Prostate gland (tissue), 2 donors: ENCODE data around the gene P2RY6. TPM values are rescaled to one million over a fixed set of nuclear protein-coding genes. Genes with fewer than 3 reads are reported as not detected.

ENCODE experiments used
- DNase-seq: peaks from one replicate; pipeline ENCODE4 v3.0.0-alpha.2; 2019; ENCODE audit warnings: low spot score
- H3K27ac ChIP-seq, 2 donors: fragments of 200-600 bp; sonication (generic); 2 replicates each; pipeline ENCODE4 v1.5.1; 2017 to 2019
- H3K27me3 ChIP-seq: fragments of 200-600 bp; sonication (generic); replicated peaks from 2 replicates; pipeline ENCODE4 v1.5.1; 2019; ENCODE audit not compliant: insufficient read depth
- H3K36me3 ChIP-seq, 2 donors: fragments of 200-600 bp; sonication (generic); 1 replicate in 1 of 2; 2 replicates in 1 of 2; pipeline versions ENCODE4 v1.5.1 to v1.8.1; 2017 to 2019
- H3K4me1 ChIP-seq: fragments of 200-600 bp; sonication (generic); replicated peaks from 2 replicates; pipeline ENCODE4 v1.5.1; 2019
- H3K4me3 ChIP-seq, 2 donors: fragments of 200-600 bp; sonication (generic); 2 replicates each; pipeline ENCODE4 v1.5.1; 2017 to 2019
- H3K9me3 ChIP-seq: fragments of 200-600 bp; sonication (generic); 2 replicates; pipeline ENCODE4 v1.5.1; 2017
- POLR2A ChIP-seq: fragments of 450-650 bp; IDR thresholded peaks from one replicate; pipeline ENCODE4 v1.6.1; 2016; ENCODE audit warnings: antibody characterized with exemption, mild to moderate bottlenecking
- POLR2AphosphoS5 ChIP-seq: sonication (generic); formaldehyde crosslinking; IDR thresholded peaks from one replicate; pipeline ENCODE4 v1.6.1; 2017; ENCODE audit warnings: antibody characterized with exemption
- WGBS: methylation state at CpG from one replicate; pipeline ENCODE4 v1.1.5; 2018; 5-methylcytosine and 5-hydroxymethylcytosine counted together
- intact Hi-C: fragments of 100-400 bp; cut with DNase I; formaldehyde crosslinking; loops from one replicate; pipeline ENCODE4 v1.14.2; 2022
- total RNA-seq, 2 donors: library from RNA; depleted of rRNA; stranded (reverse); fragments of >200 nt; gene quantifications; one replicate each; pipeline ENCODE4 v1.1.0, GENCODE V29; 2016
- TF ChIP-seq, protein P1 (sequence below), 4 experiments: fragments of 200-600 bp in 2 of 4; fragments of 450-650 bp in 2 of 4; sonication (generic) in 2 of 4; IDR thresholded peaks; 1 replicate in 3 of 4; 2 replicates in 1 of 4; pipeline ENCODE4 v1.5.1; 2016 to 2019; ENCODE audit warnings: antibody characterized with exemption in 4 of 4, mild to moderate bottlenecking in 2 of 4, moderate library complexity in 2 of 4

P2RY6 gene
- total RNA-seq, 2 donors from 2014 or later, result 0.64 to 3.5 TPM

DNA sequence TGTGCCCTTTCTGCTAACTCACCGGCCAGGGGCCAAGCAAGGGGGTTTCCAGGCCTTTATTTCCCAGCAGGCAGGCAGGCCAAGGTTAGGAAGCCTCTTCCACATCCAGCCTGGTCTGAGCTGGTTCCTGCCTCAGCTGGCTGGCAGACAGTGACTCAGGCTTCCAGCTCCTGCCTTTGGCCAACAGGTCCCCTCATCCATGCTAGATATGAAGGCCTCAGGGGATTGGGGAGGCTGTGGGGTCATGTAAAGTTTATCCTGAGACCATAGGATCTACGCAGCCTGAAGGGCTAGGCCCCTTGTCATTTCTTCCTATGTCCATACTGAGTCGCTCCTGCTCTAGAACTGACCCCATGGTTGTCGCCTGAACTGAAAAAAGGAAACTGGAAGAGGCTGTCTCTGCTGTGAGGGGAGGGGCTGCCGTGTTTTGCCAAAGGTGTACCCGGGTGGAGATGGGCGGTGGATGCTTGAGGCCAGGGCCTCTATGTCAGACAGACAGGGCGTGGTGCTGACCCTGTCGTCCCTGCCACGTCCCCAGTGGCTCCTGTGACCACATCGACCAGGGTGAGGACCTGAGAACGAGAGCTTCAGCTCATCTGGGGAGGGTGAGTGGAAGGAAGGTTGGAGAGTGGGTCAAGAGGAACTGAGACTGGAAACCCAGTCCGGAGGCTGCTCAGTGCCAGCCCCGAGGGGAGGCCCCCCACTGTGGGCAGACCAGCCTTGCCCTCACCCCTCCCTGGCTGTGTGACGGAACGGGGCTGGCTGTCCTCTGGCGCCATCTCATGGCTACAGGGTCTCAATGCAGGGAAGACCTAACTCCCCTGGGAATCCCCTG is 17.0 kb downstream of the P2RY6 start:
- intact Hi-C loops, result loop anchor here (5.0 kb wide), 1 partner anchor 102 kb away; no protein-coding TSS in a partner anchor
- WGBS, result 31% methylated on average over 17 of the region's 17 CpGs
- no peaks in the 10 kb centered on the region for H3K9me3 ChIP-seq
- H3K27ac ChIP-seq, result no peak overlapping the region
- no peaks in the 10 kb centered on the region for H3K36me3 ChIP-seq
- H3K4me1 ChIP-seq, result no peaks in the 10 kb centered on the region
- TF ChIP-seq, protein P1, sequence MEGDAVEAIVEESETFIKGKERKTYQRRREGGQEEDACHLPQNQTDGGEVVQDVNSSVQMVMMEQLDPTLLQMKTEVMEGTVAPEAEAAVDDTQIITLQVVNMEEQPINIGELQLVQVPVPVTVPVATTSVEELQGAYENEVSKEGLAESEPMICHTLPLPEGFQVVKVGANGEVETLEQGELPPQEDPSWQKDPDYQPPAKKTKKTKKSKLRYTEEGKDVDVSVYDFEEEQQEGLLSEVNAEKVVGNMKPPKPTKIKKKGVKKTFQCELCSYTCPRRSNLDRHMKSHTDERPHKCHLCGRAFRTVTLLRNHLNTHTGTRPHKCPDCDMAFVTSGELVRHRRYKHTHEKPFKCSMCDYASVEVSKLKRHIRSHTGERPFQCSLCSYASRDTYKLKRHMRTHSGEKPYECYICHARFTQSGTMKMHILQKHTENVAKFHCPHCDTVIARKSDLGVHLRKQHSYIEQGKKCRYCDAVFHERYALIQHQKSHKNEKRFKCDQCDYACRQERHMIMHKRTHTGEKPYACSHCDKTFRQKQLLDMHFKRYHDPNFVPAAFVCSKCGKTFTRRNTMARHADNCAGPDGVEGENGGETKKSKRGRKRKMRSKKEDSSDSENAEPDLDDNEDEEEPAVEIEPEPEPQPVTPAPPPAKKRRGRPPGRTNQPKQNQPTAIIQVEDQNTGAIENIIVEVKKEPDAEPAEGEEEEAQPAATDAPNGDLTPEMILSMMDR (IDR thresholded peaks at IDR 0.05), result peak; percentile 26 to 90 (median 81)
- TF ChIP-seq POLR2AphosphoS5 (no peak), POLR2A (no peak)
- DNase-seq, result peak; percentile 40
- no peaks in the 10 kb centered on the region for H3K27me3 ChIP-seq
- H3K4me3 ChIP-seq, result no peak overlapping the region

DNA sequence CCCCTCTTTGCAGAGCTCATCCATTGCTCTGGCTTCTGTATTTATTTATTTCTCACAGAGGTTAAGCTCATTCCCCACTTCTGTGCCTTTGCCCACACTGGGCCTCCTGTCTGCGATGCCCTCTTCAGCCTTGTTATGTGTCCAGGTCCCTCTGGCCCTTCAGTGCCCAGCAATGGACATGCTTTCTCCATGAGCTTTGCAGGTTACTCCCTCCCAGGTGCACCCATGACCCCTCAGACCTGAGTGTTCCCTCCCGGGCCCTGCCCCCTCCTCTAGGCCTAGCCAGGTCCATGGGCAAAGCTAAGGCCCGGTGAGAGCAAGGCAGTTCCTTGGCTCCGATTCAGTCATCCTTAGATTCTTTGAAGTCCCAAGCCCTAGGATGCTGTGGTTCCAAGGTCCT is 18.4 kb downstream of the P2RY6 start:
- no peak overlapping the region for H3K4me3 ChIP-seq
- no peak overlapping the region for H3K27ac ChIP-seq
- intact Hi-C loops, result no loop called here
- no peak for DNase-seq
- WGBS, result 98% methylated on average over 4 of the region's 4 CpGs
- H3K9me3 ChIP-seq, result no peaks in the 10 kb centered on the region
- TF ChIP-seq, protein P1 (IDR thresholded peaks at IDR 0.05), result no peak
- TF ChIP-seq POLR2A, result no peak
- no peak for TF ChIP-seq POLR2AphosphoS5
- no peaks in the 10 kb centered on the region for H3K27me3 ChIP-seq
- H3K36me3 ChIP-seq, result no peaks in the 10 kb centered on the region
- no peaks in the 10 kb centered on the region for H3K4me1 ChIP-seq

DNA sequence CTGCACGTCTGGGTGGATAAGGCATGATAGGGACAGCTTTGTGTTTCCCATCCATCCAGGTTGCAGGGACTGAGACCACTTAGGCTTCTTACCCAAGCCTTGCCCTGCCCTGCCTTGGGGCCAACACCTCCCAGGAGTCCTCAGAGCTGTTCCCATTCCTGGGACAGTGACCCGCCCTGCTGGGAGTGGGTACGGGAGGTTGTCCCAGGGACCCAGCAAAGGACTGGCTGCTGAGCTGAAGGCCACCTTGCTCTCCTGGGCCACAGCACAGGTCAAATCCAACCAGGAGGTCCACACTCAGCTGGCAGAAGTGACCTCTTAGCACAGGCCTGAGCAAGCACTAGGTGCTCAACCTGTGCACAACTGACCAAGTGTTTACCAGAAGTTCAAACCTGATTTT is 19.1 kb downstream of the P2RY6 start:
- Histone ChIP-seq H3K4me1 (no peaks in the 10 kb centered on the region), H3K9me3 (no peaks in the 10 kb centered on the region), H3K4me3 (no peak overlapping the region), H3K27me3 (no peaks in the 10 kb centered on the region), H3K27ac (no peak overlapping the region), H3K36me3 (no peaks in the 10 kb centered on the region)
- intact Hi-C loops, result no loop called here
- WGBS, result 94% methylated on average over 2 of the region's 3 CpGs
- DNase-seq, result no peak
- TF ChIP-seq POLR2A (no peak), POLR2AphosphoS5 (no peak)
- TF ChIP-seq, protein P1 (IDR thresholded peaks at IDR 0.05), result no peak

DNA sequence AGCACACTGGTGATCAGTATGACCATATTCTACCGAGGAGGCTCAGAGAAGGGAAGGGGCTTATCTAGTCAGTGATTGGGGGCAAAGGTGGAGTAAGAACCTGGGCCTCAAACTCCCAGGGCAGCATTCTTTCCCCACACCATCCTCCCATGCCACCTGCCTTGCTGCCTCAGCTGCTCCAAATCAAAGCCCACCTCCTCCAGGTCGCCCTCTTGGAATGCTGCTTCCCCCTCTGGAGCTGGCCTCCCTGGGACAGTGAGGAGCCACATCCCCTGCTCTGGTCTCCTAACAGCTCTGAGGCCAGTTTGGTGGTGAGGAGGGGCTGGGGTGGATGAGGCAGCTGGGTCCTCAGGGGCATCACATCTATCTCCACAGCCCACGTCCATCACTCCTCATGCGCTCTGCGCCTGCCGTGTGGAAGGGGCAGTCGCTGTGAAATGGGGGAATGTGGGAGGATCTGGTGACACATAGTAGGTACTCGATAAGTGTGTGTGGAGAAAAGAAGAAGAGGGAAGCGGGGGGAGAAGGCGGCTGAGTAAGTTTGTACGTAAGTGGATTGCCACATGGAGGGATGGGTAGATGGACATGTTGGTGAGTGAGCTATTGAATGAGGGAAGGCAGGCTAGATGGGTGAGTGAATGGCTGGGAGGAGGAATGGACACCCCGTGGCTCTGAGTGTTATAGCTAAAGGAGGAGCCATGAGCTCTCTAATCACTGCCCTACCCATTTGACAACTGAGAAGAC is 19.8 kb downstream of the P2RY6 start:
- H3K36me3 ChIP-seq, result no peaks in the 10 kb centered on the region
- TF ChIP-seq, protein P1 (IDR thresholded peaks at IDR 0.05), result no peak
- TF ChIP-seq POLR2A (no peak), POLR2AphosphoS5 (no peak)
- no peak overlapping the region for H3K27ac ChIP-seq
- H3K4me1 ChIP-seq, result no peaks in the 10 kb centered on the region
- DNase-seq, result no peak
- H3K27me3 ChIP-seq, result no peaks in the 10 kb centered on the region
- 87% methylated on average over 12 of the region's 12 CpGs for WGBS
- H3K4me3 ChIP-seq, result no peak overlapping the region
- H3K9me3 ChIP-seq, result no peaks in the 10 kb centered on the region
- intact Hi-C loops, result no loop called here
